TTC549 (cell line): ENCODE results near the gene HS3ST3A1.
"Not testable (repeated sequence)": the region's sequence is repeated elsewhere in the genome, so short reads cannot be mapped to it uniquely, and the experiment has no call there.

Experiments
- FAIRE-seq: peaks from 2 replicates; lab custom pipeline; 2012; peaks lifted over from hg19 to GRCh38; lab: Jason Lieb, UNC

HS3ST3A1 gene

GRCh38 chr17:13537871-13538643, 63.7 kb downstream of the HS3ST3A1 start:
- FAIRE-seq = no peak

GRCh38 chr17:13537167-13537731, 64.5 kb downstream of the HS3ST3A1 start:
- FAIRE-seq = no peak

DNA sequence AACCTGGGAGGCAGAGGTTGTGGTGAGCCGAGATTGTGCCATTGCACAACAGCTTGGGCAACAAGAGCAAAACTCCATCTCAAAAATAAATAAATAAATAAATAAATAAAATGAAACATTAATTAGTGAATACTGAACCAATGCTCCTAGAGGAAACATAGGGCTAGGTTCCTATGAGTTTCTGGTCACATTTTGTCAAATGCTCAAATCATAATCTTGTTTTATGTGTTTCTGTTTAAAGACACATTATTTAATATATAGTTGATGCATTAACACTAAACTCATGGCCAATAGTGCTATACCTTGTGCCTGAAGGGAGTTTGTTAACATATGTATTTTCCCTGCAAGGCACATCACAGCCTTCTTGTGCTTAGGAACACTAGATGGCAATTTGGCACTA, 66.8 kb downstream of the HS3ST3A1 start:
- no peak for FAIRE-seq

GRCh38 chr17:13531721-13532120, 70.0 kb downstream of the HS3ST3A1 start:
- no peak for FAIRE-seq

DNA sequence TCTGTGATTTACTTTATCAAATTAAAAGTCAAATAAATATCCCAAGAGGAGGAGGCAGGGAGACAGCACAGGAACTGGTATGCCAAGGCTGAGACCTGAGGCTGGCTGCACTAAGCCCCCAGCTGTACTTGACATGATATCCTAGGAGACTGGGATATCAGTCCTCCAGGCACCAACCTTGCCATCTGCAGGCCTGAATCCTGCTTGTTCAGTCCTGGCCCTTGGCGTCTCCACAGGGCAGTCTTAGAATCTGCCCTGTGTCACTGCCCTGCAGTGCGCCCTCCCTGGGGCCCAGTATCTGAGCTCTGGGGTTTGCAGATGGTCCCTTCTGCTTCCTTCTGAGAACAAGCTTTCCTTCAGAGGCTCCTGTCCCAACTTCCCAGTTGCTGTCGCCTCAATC, 75.9 kb downstream of the HS3ST3A1 start:
- no peak for FAIRE-seq

DNA sequence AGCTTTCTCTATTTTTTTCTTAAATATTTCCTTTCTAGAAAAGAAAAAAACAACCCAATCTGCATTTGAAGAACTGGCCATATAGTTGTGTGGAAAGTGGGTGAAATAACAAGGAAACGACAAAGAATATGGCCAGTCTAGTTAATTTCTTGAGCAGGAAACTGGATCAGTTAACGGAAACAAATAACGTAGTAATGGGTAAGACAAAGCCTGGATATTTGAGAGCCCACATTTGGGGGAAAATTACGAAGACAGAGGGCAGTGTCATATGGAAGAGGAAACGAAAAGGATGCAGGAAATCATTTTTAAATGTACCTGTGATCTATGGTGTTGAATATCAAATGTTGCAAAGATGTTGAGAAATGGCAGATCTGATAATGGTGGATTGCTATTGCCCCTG, 78.6 kb downstream of the HS3ST3A1 start:
- FAIRE-seq = no peak

- no peak for FAIRE-seq
Observed at GRCh38 chr17:13522749-13523148, 79.0 kb downstream of the HS3ST3A1 start.

- no peak for FAIRE-seq
Observed at GRCh38 chr17:13521784-13522183, 79.9 kb downstream of the HS3ST3A1 start.

- no peak for FAIRE-seq
Observed at GRCh38 chr17:13520899-13521572, 80.7 kb downstream of the HS3ST3A1 start.

DNA sequence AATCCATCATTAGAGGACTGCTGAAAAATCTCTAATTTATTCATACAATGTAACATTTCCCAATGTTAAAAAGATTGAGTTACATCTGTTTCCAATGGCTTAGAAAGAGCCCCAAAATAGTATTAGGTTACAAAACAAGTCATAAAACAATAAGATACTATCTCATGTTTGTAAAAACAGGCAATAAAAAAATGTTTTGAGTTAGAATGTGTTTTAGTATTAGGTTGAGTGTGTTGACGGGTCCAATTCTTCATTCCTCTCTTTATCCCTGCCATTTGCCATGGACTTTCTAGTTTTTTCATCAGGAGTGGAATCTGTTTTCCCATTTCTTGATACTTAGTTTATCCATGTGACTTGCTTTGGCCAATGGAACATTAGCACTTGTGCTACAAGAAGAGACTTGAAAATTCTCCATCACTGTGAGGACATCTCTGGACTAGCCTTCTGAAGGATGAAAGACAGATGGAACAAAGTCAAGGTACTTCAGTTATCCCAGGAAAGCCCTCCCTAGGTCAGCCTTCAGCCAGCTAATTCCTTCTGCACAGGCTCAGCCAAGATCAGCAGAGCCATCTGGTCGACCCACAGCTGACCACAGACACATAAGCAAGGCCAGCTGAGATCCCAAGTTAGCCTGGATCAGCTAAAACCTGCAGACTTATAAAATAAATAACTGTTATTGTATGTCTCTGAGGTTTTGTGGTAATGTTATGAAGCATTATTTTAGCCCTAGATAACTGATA, 83.3 kb downstream of the HS3ST3A1 start:
- FAIRE-seq = no peak

GRCh38 chr17:13513039-13513405, 88.7 kb downstream of the HS3ST3A1 start:
- FAIRE-seq = no peak

DNA sequence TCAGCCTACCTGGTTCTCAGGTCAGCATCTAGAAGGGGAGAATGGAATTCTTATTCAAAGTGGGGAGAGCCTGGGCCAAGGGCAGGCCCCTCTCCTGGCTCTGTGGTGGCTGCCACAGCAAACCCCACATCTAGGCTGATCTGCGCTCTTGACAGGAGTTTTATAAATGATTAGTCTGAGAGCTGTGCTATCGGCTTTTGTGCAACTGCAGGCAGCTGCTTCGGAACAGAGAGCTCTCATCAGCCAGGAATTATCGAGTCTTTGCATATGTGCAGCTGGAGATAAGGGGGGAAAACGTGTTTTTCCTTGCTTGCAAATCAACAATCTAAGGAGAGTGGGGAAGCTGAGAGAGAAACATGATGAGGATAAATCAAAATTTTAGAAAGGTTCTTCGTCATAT, 91.7 kb downstream of the HS3ST3A1 start:
- FAIRE-seq = no peak

DNA sequence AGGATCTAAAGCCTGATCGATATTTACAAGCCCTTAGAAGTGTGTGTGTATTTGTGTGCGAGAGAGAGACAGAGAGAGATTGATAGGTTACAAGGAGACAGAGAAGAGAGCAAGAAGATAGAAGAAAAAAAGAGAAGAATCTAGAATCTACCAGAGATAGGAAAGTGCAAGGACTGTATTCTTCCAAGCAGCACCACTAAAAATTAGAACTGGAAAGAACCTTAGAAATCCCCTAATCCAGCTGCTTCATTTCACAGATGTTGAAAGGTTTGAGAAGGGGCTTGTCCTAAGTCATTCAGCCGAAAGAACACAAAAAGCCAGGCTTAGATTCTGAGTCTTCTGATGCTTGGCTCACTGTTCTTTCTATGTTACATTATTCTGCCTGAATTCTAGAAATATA, 92.2 kb downstream of the HS3ST3A1 start:
- no peak for FAIRE-seq

DNA sequence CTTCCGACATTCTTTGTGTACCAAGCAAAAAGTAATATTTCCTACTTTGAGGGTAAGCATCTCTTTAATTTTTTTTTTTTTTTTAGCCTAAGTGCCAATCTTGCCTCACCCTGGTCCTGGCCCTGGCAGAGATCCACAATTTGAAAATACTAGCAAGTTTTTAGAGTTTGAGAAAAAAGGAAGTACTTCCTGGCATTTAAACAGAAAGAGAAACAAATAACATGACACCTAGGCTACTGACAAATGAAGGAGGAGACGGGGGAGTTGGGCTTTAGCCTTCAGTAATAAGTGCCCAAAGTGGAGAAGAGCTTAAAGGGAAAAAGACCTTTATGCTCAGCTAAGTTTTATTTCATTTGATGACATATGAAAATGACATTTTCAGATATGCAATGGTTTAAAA, 92.8 kb downstream of the HS3ST3A1 start:
- FAIRE-seq = no peak

GRCh38 chr17:13503526-13503925, 98.2 kb downstream of the HS3ST3A1 start:
- FAIRE-seq = no peak

GRCh38 chr17:13502263-13502662, 99.5 kb downstream of the HS3ST3A1 start:
- FAIRE-seq = no peak

DNA sequence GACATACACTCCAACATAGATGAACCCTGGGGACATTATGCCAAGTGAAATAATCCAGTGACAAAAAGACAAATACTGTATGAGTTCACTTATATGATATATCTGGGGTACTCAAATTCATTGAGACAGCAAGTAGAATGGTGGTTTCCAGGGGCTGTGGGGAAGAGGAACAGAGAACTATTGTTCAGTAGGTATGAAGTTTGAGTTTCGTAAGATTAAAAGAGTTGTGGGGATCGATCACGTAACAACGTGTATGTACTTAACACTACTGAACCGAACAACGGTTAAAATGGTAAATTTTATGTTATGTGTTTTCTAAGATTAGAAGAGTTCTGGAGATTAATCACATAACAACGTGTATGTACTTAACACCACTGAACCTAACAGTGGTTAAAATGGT, 100.8 kb downstream of the HS3ST3A1 start:
- FAIRE-seq = no peak

DNA sequence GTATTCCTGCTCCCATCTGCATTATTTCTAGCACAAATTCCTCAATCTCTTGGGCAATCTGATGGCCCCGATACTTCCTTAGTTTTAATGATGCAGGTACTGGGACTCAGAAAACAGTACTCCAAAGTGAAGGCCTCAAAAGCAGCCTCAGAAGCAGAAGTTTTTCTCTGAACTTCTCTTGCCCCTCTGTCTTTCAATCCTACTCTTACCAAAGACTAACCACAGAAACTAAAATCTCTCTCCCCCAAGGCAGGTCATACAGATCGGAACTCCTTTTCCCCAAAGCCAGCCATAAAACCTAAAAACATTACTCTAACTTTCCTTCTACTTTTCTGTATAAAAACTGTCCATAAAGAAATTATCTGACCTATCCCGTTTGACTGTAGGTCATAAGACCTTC, 103.5 kb downstream of the HS3ST3A1 start:
- FAIRE-seq = no peak

DNA sequence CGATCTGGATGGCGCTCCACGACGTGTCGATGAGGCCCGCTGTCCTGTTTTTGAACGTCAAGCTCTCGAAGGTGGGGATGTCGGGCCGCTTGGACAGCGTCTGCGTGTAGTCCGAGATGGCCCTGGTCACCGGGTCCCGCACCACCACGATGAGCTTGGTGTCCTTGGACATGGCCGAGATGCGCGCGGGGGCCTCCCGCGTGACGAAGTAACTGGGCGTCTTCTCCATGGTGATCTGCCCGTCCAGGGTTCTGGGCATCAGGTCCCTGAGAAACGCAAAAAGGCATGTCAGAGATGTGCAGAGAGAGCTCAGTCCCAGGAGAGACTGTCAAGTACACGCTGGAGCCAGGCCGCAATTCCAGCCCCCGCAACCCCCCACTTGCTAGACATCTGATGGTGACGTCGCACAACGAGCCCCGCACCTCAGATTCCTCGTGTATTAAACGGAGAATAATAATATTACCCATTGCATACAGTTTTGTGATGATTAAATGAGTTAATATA, 105.1 kb downstream of the HS3ST3A1 start:
- FAIRE-seq = not testable (repeated sequence)

- no peak for FAIRE-seq
Observed at GRCh38 chr17:13495423-13495822, 106.3 kb downstream of the HS3ST3A1 start.

DNA sequence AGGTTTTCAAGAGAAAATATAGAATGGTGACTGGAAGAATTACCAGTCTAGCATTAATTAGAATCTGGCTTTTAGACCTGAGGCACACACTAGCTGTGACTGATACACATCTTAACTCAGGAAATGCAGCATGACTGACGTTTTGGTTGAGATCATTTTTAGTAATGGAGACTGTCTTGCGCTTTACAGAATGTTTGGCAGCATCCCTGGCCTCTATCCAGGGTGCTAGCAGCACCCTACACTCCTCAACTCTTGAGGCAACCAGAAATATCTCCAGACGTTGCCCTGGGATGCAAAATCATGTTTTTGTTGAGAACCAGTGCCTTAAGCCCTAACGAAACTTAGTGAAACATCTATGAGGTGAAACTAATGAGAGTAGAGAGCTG, 109.0 kb downstream of the HS3ST3A1 start:
- FAIRE-seq = no peak

DNA sequence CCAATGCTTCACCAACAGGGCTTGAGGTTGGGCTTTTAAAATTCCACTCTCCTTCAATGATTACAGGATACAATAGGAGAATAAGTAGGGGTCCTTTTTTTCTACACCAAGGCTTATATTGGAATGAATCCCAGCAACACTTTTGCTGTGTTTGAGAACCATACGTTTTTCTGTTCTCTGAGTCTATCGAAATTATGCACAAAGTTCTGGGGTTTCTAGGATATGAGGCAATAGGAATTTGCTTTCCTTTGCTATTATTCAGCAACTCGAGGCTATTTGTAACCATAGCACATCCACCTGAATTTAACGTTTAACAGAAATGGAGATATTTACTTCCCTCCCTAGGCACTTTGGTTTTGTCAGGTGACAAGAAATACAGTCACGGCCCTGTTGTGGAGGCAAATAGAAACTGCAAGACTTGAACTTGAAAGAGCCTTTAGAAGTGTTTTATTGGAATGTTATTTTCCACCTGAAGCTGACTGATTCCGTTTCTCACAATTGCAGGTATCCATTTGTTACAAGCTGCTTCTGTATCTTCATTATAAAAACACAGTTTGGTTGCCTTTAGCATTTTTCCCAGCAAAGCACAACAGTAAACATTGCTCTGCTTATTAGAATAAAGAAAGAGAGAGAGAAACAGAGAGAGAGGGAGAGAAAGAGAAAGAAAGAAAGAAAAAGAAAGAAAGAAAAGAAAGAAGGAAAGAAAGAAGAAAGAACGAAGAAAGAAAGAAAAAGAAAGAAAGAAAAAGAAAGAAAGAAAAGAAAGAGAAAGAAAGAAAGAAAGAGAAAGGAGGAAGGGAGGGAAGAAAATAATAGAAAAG, 109.6 kb downstream of the HS3ST3A1 start:
- no peak for FAIRE-seq
